LNCaP clone FGC (cell line): ENCODE measurements around the gene VPS4B.

Source experiments
- DNase-seq: peaks from one replicate; pipeline ENCODE4 v3.0.0-alpha.2; 2011; ENCODE audit warnings: low read depth
- H3K4me3 ChIP-seq: 2 replicates; pipeline ENCODE4 v1.5.1; 2011; ENCODE audit warnings: mild to moderate bottlenecking, low read depth, low read length, control low read depth
- TF ChIP-seq, protein P1 (sequence below): IDR thresholded peaks from 2 replicates; pipeline ENCODE4 v1.5.1; 2012; ENCODE audit warnings: mild to moderate bottlenecking; ENCODE audit not compliant: control insufficient read depth, insufficient read depth; ENCODE audit errors: extremely low read depth

Gene VPS4B

GRCh38 chr18:63395503-63395902 is 26.8 kb downstream of the VPS4B start:
- TF ChIP-seq, protein P1, sequence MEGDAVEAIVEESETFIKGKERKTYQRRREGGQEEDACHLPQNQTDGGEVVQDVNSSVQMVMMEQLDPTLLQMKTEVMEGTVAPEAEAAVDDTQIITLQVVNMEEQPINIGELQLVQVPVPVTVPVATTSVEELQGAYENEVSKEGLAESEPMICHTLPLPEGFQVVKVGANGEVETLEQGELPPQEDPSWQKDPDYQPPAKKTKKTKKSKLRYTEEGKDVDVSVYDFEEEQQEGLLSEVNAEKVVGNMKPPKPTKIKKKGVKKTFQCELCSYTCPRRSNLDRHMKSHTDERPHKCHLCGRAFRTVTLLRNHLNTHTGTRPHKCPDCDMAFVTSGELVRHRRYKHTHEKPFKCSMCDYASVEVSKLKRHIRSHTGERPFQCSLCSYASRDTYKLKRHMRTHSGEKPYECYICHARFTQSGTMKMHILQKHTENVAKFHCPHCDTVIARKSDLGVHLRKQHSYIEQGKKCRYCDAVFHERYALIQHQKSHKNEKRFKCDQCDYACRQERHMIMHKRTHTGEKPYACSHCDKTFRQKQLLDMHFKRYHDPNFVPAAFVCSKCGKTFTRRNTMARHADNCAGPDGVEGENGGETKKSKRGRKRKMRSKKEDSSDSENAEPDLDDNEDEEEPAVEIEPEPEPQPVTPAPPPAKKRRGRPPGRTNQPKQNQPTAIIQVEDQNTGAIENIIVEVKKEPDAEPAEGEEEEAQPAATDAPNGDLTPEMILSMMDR = no peak
- H3K4me3 ChIP-seq = no peak overlapping the region
- DNase-seq = no peak

GRCh38 chr18:63394954-63395353 is 27.3 kb downstream of the VPS4B start:
- TF ChIP-seq, protein P1 = no peak
- H3K4me3 ChIP-seq = no peak overlapping the region
- no peak for DNase-seq

- TF ChIP-seq, protein P1 = no peak
- H3K4me3 ChIP-seq = no peak overlapping the region
- no peak for DNase-seq
Measured at GRCh38 chr18:63387861-63388260, 34.4 kb downstream of the VPS4B start.

GRCh38 chr18:63382843-63383242 is 39.4 kb downstream of the VPS4B start:
- no peak for DNase-seq
- TF ChIP-seq, protein P1 = no peak
- H3K4me3 ChIP-seq = no peak overlapping the region

DNA sequence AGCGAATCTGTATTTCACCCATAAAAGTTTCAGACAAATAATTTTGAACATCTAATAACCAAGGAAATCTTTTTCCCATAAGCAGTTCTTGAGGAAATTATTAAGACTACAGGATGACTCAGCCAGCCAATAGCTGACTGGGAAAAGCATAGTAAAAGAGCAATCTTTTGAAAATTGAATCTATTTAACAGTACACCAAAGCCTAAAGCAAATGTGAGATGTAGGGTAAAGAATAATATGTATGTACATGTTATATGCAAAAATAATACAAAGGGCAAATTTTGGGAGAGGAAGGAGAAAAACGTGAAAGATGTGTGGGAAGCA is 42.7 kb downstream of the VPS4B start:
- no peak for DNase-seq
- no peak overlapping the region for H3K4me3 ChIP-seq
- TF ChIP-seq, protein P1 = no peak

DNA sequence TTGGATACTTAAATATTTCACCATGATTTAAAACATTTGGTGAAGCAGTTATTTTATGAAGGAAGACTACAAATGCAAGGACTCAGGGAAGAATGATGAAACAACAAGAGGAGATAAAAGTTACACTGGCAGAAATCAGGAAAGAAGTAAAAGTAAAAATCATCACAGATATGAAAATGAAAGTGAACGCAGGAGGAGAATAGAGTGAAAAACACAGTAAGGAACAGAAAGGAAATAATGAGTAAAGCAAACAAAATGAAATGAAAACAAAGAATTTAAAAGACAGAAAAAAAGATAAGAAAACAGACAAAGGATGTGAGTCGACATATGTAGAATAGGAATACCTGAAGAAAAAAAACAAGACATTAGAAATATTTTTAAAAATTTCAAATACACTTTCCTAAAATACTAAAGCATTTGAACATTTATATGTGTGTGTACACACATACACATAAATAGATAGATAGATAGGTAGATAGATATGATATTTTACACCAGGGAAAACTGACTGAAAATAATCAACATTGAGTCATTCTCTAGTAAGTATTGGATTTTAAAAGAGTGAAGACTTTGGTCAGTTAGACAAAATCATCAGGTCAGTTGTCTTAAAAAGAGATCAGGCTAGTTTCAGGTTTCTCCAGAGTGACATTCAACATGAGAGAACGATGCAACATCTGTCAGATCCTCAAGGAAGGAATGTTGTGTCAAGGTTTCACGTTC is 43.2 kb downstream of the VPS4B start:
- no peak overlapping the region for H3K4me3 ChIP-seq
- TF ChIP-seq, protein P1 = no peak

GRCh38 chr18:63377275-63377980 is 44.8 kb downstream of the VPS4B start:
- no peak overlapping the region for H3K4me3 ChIP-seq
- TF ChIP-seq, protein P1 = no peak
- no peak for DNase-seq

More for the DNA sequence above, 43.2 kb downstream of the VPS4B start:
- DNase-seq = no peak
